H9 (cell line): Measurements from ENCODE around the gene BAG2. TPM values are rescaled to one million over a fixed set of nuclear protein-coding genes. Genes with fewer than 3 reads are reported as not detected.

Source experiments
- DNase-seq: peaks from one replicate; pipeline ENCODE4 v3.0.0-alpha.2; 2017
- H2AFZ ChIP-seq: one replicate; pipeline ENCODE4 v1.6.1; 2013; ENCODE audit warnings: mild to moderate bottlenecking, low read length, control low read depth, moderate library complexity
- H2AK5ac ChIP-seq: 2 replicates; pipeline ENCODE4 v1.6.1; 2013; ENCODE audit warnings: low read length, control low read depth, mixed read lengths; ENCODE audit not compliant: insufficient read length
- H2BK120ac ChIP-seq: one replicate; pipeline ENCODE4 v1.6.1; 2013; ENCODE audit warnings: low read depth, mild to moderate bottlenecking, low read length, control low read depth, inconsistent platforms; ENCODE audit not compliant: poor library complexity, severe bottlenecking
- H2BK12ac ChIP-seq: 2 replicates; pipeline ENCODE4 v1.6.1; 2013; ENCODE audit warnings: low read length, control low read depth, mixed read lengths, low read depth; ENCODE audit not compliant: insufficient read length
- H2BK15ac ChIP-seq: 2 replicates; pipeline ENCODE4 v1.6.1; 2013; ENCODE audit warnings: low read depth, low read length, control low read depth
- H2BK20ac ChIP-seq: one replicate; pipeline ENCODE4 v1.6.1; 2013; ENCODE audit warnings: low read depth, mild to moderate bottlenecking, low read length, control low read depth, inconsistent platforms; ENCODE audit not compliant: poor library complexity, severe bottlenecking
- H2BK5ac ChIP-seq: 2 replicates; pipeline ENCODE4 v1.6.1; 2013; ENCODE audit warnings: low read length, control low read depth, mixed read lengths; ENCODE audit not compliant: insufficient read length
- H3K14ac ChIP-seq: 2 replicates; pipeline ENCODE4 v1.6.1; 2013; ENCODE audit warnings: low read length, control low read depth; ENCODE audit not compliant: insufficient read depth
- H3K18ac ChIP-seq: 2 replicates; pipeline ENCODE4 v1.6.1; 2013; ENCODE audit warnings: low read depth, mild to moderate bottlenecking, mixed read lengths, low read length, control low read depth; ENCODE audit not compliant: insufficient read length
- H3K23ac ChIP-seq: 2 replicates; pipeline ENCODE4 v1.6.1; 2013; ENCODE audit warnings: low read length, control low read depth, mixed read lengths, low read depth; ENCODE audit not compliant: insufficient read length
- H3K23me2 ChIP-seq: 2 replicates; pipeline ENCODE4 v1.6.1; 2013; ENCODE audit warnings: low read depth, mild to moderate bottlenecking, mixed read lengths, low read length, control low read depth; ENCODE audit not compliant: insufficient read length, poor library complexity, severe bottlenecking
- H3K27ac ChIP-seq: 2 replicates; pipeline ENCODE4 v1.5.1; 2013; ENCODE audit warnings: low read length, control low read depth, mixed read lengths, low read depth; ENCODE audit not compliant: insufficient read length
- H3K27me3 ChIP-seq: 2 replicates; pipeline ENCODE4 v1.6.1; 2013; ENCODE audit warnings: low read length, control low read depth, inconsistent platforms; ENCODE audit not compliant: insufficient read depth
- H3K4ac ChIP-seq: 2 replicates; pipeline ENCODE4 v1.6.1; 2013; ENCODE audit warnings: low read depth, mild to moderate bottlenecking, control low read depth, inconsistent platforms, low read length, moderate library complexity
- H3K4me1 ChIP-seq: 2 replicates; pipeline ENCODE4 v1.6.1; 2013; ENCODE audit warnings: low read length, control low read depth, inconsistent platforms; ENCODE audit not compliant: insufficient read depth
- H3K4me2 ChIP-seq: 2 replicates; pipeline ENCODE4 v1.6.1; 2013; ENCODE audit warnings: low read length, control low read depth, mixed read lengths; ENCODE audit not compliant: insufficient read length, insufficient read depth
- H3K56ac ChIP-seq: 2 replicates; pipeline ENCODE4 v1.6.1; 2013; ENCODE audit warnings: low read depth, mild to moderate bottlenecking, mixed read lengths, low read length, control low read depth; ENCODE audit not compliant: insufficient read length
- H3K79me1 ChIP-seq: 2 replicates; pipeline ENCODE4 v1.6.1; 2013; ENCODE audit warnings: low read depth, mild to moderate bottlenecking, moderate library complexity, low read length, control low read depth, inconsistent platforms; ENCODE audit not compliant: insufficient read depth, poor library complexity, severe bottlenecking
- H3K79me2 ChIP-seq: 2 replicates; pipeline ENCODE4 v1.6.1; 2013; ENCODE audit warnings: low read length, control low read depth, inconsistent platforms; ENCODE audit not compliant: insufficient read depth
- H3K9ac ChIP-seq: 2 replicates; pipeline ENCODE4 v1.6.1; 2013; ENCODE audit warnings: low read length, control low read depth, mixed read lengths; ENCODE audit not compliant: insufficient read length; ENCODE audit errors: extremely low read depth
- H3K9me3 ChIP-seq: one replicate; pipeline ENCODE4 v1.6.1; 2013; ENCODE audit warnings: low read depth, low read length, inconsistent platforms; ENCODE audit not compliant: control insufficient read depth
- H3T11ph ChIP-seq: one replicate; pipeline ENCODE4 v1.6.1; 2013; ENCODE audit warnings: mild to moderate bottlenecking, low read length, control low read depth, inconsistent platforms
- H4K20me1 ChIP-seq: one replicate; pipeline ENCODE4 v1.6.1; 2013; ENCODE audit not compliant: control insufficient read depth, insufficient read length, insufficient read depth
- H4K5ac ChIP-seq: 2 replicates; pipeline ENCODE4 v1.6.1; 2013; ENCODE audit warnings: low read depth, mild to moderate bottlenecking, mixed read lengths, low read length, control low read depth; ENCODE audit not compliant: insufficient read length
- H4K8ac ChIP-seq: replicated peaks from 2 replicates; pipeline ENCODE4 v1.6.1; 2013; ENCODE audit warnings: low read length, control low read depth, mixed read lengths, low read depth; ENCODE audit not compliant: insufficient read length
- H4K91ac ChIP-seq: 2 replicates; pipeline ENCODE4 v1.6.1; 2013; ENCODE audit warnings: low read depth, mild to moderate bottlenecking, moderate library complexity, mixed read lengths, low read length, control low read depth; ENCODE audit not compliant: insufficient read length
- H3K27ac Mint-ChIP-seq, 3 experiments: 2 replicates in 2 of 3; 3 replicates in 1 of 3; pipeline ENCODE4 v1.8.0; 2020 to 2021; ENCODE audit warnings: mixed read lengths in 3 of 3, mild to moderate bottlenecking in 1 of 3, moderate library complexity in 1 of 3
- H3K27me3 Mint-ChIP-seq: 2 replicates; pipeline ENCODE4 v1.8.0; 2021; ENCODE audit warnings: low read depth, mild to moderate bottlenecking, moderate library complexity, mixed read lengths
- H3K36me3 Mint-ChIP-seq, 3 experiments: 2 replicates in 2 of 3; 3 replicates in 1 of 3; pipeline ENCODE4 v1.8.0; 2020 to 2021; ENCODE audit warnings: low read depth in 3 of 3, mixed read lengths in 3 of 3; ENCODE audit not compliant: insufficient read depth in 1 of 3
- H3K4me1 Mint-ChIP-seq, 2 experiments: 2 replicates each; pipeline ENCODE4 v1.8.0; 2020; ENCODE audit warnings: mixed read lengths in 2 of 2
- H3K4me3 Mint-ChIP-seq, 2 experiments: 2 replicates in 1 of 2; 3 replicates in 1 of 2; pipeline ENCODE4 v1.8.0; 2020 to 2021; ENCODE audit warnings: mild to moderate bottlenecking in 2 of 2, mixed read lengths in 2 of 2, moderate library complexity in 1 of 2
- H3K9me3 Mint-ChIP-seq, 2 experiments: 2 replicates in 1 of 2; 3 replicates in 1 of 2; pipeline ENCODE4 v1.8.0; 2020; ENCODE audit warnings: mild to moderate bottlenecking in 2 of 2, mixed read lengths in 2 of 2, moderate library complexity in 1 of 2
- CTCF ChIP-seq: fragments of 200-600 bp; sonication (generic); conservative IDR thresholded peaks from 3 replicates; pipeline ENCODE4 v1.8.0; 2021; ENCODE audit warnings: antibody characterized with exemption, mild to moderate bottlenecking
- WGBS: extraction: QIAGEN DNeasy Blood & Tissue Kit; methylation state at CpG from one replicate; pipeline ENCODE4 v1.1.7; 2013; ENCODE audit warnings: missing lambda C conversion rate, low lambda C conversion rate, mixed read lengths; ENCODE audit not compliant: insufficient read length; ENCODE audit errors: extremely low coverage; 5-methylcytosine and 5-hydroxymethylcytosine counted together
- total RNA-seq: library from RNA; stranded (reverse); gene quantifications from 2 replicates; pipeline ENCODE4 v1.2.1, GENCODE V29; 2021

The BAG2 gene
- total RNA-seq, 1 experiment from 2014 or later, result 8.4 TPM

GRCh38 chr6:57226221-57226620 lies 54.1 kb downstream of the BAG2 start:
- Histone ChIP-seq H3K4me1 (no peaks in the 10 kb centered on the region), H4K20me1 (no peaks in the 10 kb centered on the region), H2BK20ac (no peak overlapping the region), H3K4ac (no peak overlapping the region), H3K14ac (no peak overlapping the region), H3K27ac (no peak overlapping the region), H2BK15ac (no peak overlapping the region), H3K23ac (no peak overlapping the region), H3K18ac (no peak overlapping the region), H3K27me3 (no peaks in the 10 kb centered on the region), H3K56ac (no peak overlapping the region), H3K23me2 (no peaks in the 10 kb centered on the region), H3K4me2 (no peak overlapping the region), H2AFZ (no peak overlapping the region), H4K91ac (no peak overlapping the region), H2BK120ac (no peak overlapping the region), H3K79me1 (no peaks in the 10 kb centered on the region), H2BK5ac (no peak overlapping the region), H3K79me2 (no peaks in the 10 kb centered on the region), H3K9me3 (no peaks in the 10 kb centered on the region), H2BK12ac (no peak overlapping the region), H4K5ac (no peak overlapping the region), H2AK5ac (no peak overlapping the region), H3K9ac (no peak overlapping the region), H4K8ac (no peak overlapping the region), H3T11ph (no peak overlapping the region)
- no CpG with 5 or more reads among the region's 2 CpGs for WGBS
- no peak for TF ChIP-seq CTCF
- H3K4me3 Mint-ChIP-seq, result no peak overlapping the region
- no peak overlapping the region for H3K27ac Mint-ChIP-seq
- H3K36me3 Mint-ChIP-seq, result no peaks in the 10 kb centered on the region; a peak in 1 of 7 replicates
- no peaks in the 10 kb centered on the region; a peak in 2 of 5 replicates for H3K9me3 Mint-ChIP-seq
- H3K4me1 Mint-ChIP-seq, result peaks cover 16% of the 10 kb centered on the region in 2 experiments
- DNase-seq, result no peak
- H3K27me3 Mint-ChIP-seq, result no peaks in the 10 kb centered on the region; the same call in 1 of the 2 replicates

Other genes with a start within 250 kb of the BAG2 start
- gene BEND6, start 217.2 kb upstream of the BAG2 start, total RNA-seq, result 1.4 and 2.3 TPM in 2 replicates
- gene KIAA1586, start 125.6 kb upstream of the BAG2 start, total RNA-seq, result 33.3 and 37.6 TPM in 2 replicates
- 71.2 and 76.4 TPM in 2 replicates for gene ZNF451, start 82.1 kb upstream of the BAG2 start, total RNA-seq
- gene RAB23, start 50.0 kb downstream of the BAG2 start, total RNA-seq, result 18.1 and 18.6 TPM in 2 replicates
- gene PRIM2, start 145.3 kb downstream of the BAG2 start, total RNA-seq, result 43.0 and 44.3 TPM in 2 replicates